Neural cell (in vitro differentiated cells): ENCODE measurements around the gene MPDZ. TPM values are rescaled to one million over a fixed set of nuclear protein-coding genes. Genes with fewer than 3 reads are reported as not detected.

Experiments used
- H2AFZ ChIP-seq: fragments of 200-600, 300-800 bp; sonication (generic), shearing (Covaris generic); 2 replicates; pipeline ENCODE4 v1.6.0; 2014; ENCODE audit warnings: low read depth, mild to moderate bottlenecking, antibody characterized with exemption, low read length, moderate library complexity
- H3F3A ChIP-seq: fragments of 200-600 bp; shearing (Covaris generic); 2 replicates; pipeline ENCODE4 v1.6.1; 2016; ENCODE audit warnings: mild to moderate bottlenecking, moderate library complexity, mixed read lengths, antibody characterized with exemption, low read length; ENCODE audit not compliant: insufficient read depth, poor library complexity, severe bottlenecking
- H3K27ac ChIP-seq: fragments of 200-600, 300-800 bp; sonication (generic), shearing (Covaris generic); 2 replicates; pipeline ENCODE4 v1.5.1; 2014; ENCODE audit warnings: mild to moderate bottlenecking, low read length, moderate library complexity
- H3K27me3 ChIP-seq: fragments of 300-800, 200-600 bp; sonication (generic), shearing (Covaris generic); 2 replicates; pipeline ENCODE4 v1.6.0; 2014; ENCODE audit warnings: mild to moderate bottlenecking, low read depth, low read length, moderate library complexity; ENCODE audit not compliant: insufficient read depth
- H3K36me3 ChIP-seq: fragments of 300-800, 200-600 bp; sonication (generic), shearing (Covaris generic); 2 replicates; pipeline ENCODE4 v1.5.1; 2014; ENCODE audit warnings: mild to moderate bottlenecking, antibody characterized with exemption, low read length, moderate library complexity; ENCODE audit not compliant: insufficient read depth
- H3K4me2 ChIP-seq: fragments of 300-800, 200-600 bp; sonication (generic), shearing (Covaris generic); 2 replicates; pipeline ENCODE4 v1.6.0; 2014; ENCODE audit warnings: mild to moderate bottlenecking, low read length
- H3K4me3 ChIP-seq: fragments of 300-800, 200-600 bp; sonication (generic), shearing (Covaris generic); 2 replicates; pipeline ENCODE4 v1.5.1; 2014; ENCODE audit warnings: mild to moderate bottlenecking, low read length, moderate library complexity
- H3K79me2 ChIP-seq: fragments of 200-600 bp; shearing (Covaris generic); replicated peaks from 2 replicates; pipeline ENCODE4 v1.6.0; 2014; ENCODE audit warnings: mild to moderate bottlenecking, low read length, moderate library complexity; ENCODE audit not compliant: insufficient read depth
- H3K9ac ChIP-seq: fragments of 300-800, 200-600 bp; sonication (generic), shearing (Covaris generic); 2 replicates; pipeline ENCODE4 v1.6.1; 2016; ENCODE audit warnings: mild to moderate bottlenecking, low read length, mixed read lengths
- H3K9me2 ChIP-seq: fragments of 200-600 bp; shearing (Covaris generic); 2 replicates; pipeline ENCODE4 v1.6.1; 2016; ENCODE audit warnings: mild to moderate bottlenecking, low read length, mixed read lengths; ENCODE audit not compliant: insufficient read depth
- H3K9me3 ChIP-seq: fragments of 200-600, 300-800 bp; sonication (generic), shearing (Covaris generic); 2 replicates; pipeline ENCODE4 v1.6.1; 2016; ENCODE audit warnings: mild to moderate bottlenecking, mixed run types, low read length, moderate library complexity, mixed read lengths
- H4K20me1 ChIP-seq: fragments of 200-600 bp; shearing (Covaris generic); 2 replicates; pipeline ENCODE4 v1.6.1; 2016; ENCODE audit warnings: mild to moderate bottlenecking, mixed run types; ENCODE audit not compliant: insufficient read depth
- CTCF ChIP-seq: fragments of 450-650 bp; IDR thresholded peaks from 2 replicates; pipeline ENCODE4 v1.5.1; 2014; ENCODE audit warnings: antibody characterized with exemption, mild to moderate bottlenecking, moderate library complexity; ENCODE audit not compliant: poor library complexity, severe bottlenecking
- EP300 ChIP-seq: fragments of 450-650 bp; conservative IDR thresholded peaks from 2 replicates; pipeline ENCODE4 v1.6.1; 2014; ENCODE audit warnings: antibody characterized with exemption, mild to moderate bottlenecking, moderate library complexity; ENCODE audit not compliant: poor library complexity, severe bottlenecking
- EZH2 ChIP-seq: fragments of 200-600, 300-800 bp; shearing (Covaris generic), sonication (generic); IDR thresholded peaks from 2 replicates; pipeline ENCODE4 v1.6.1; 2014; ENCODE audit warnings: antibody characterized with exemption, low read length, borderline replicate concordance, mild to moderate bottlenecking; ENCODE audit not compliant: insufficient read depth, poor library complexity, severe bottlenecking
- MXI1 ChIP-seq: fragments of 450-650 bp; conservative IDR thresholded peaks from 2 replicates; pipeline ENCODE4 v1.6.1; 2014; ENCODE audit warnings: antibody characterized with exemption, mild to moderate bottlenecking; ENCODE audit not compliant: poor library complexity, severe bottlenecking
- POLR2AphosphoS5 ChIP-seq: IDR thresholded peaks from 2 replicates; pipeline ENCODE4 v1.6.1; 2012
- RAD21 ChIP-seq: fragments of 450-650 bp; conservative IDR thresholded peaks from 2 replicates; pipeline ENCODE4 v1.6.1; 2014; ENCODE audit warnings: antibody characterized with exemption, mild to moderate bottlenecking, moderate library complexity
- REST ChIP-seq: IDR thresholded peaks from 2 replicates; pipeline ENCODE4 v1.6.1; 2012; ENCODE audit warnings: borderline replicate concordance
- SMC3 ChIP-seq: fragments of 450-650 bp; conservative IDR thresholded peaks from 2 replicates; pipeline ENCODE4 v1.6.1; 2014; ENCODE audit warnings: antibody characterized with exemption, mild to moderate bottlenecking, moderate library complexity; ENCODE audit not compliant: poor library complexity
- TAF1 ChIP-seq: IDR thresholded peaks from 2 replicates; pipeline ENCODE4 v1.6.1; 2012; ENCODE audit warnings: low read depth
- polyA plus RNA-seq: library from polyadenylated mRNA; depleted of rRNA; stranded (reverse); fragments of >200 nt; gene quantifications from 2 replicates; pipeline ENCODE4 v1.2.3, GENCODE V29; 2014

MPDZ gene
- polyA plus RNA-seq, 1 donor from 2014 or later, result 13.1 TPM

- no peak overlapping the region for H3K4me2 ChIP-seq
- no peaks in the 10 kb centered on the region for H3K9me2 ChIP-seq
- no peaks in the 10 kb centered on the region for H3K36me3 ChIP-seq
- no peaks in the 10 kb centered on the region for H4K20me1 ChIP-seq
- no peak overlapping the region for H3K4me3 ChIP-seq
- no peaks in the 10 kb centered on the region for H3K9me3 ChIP-seq
- H3F3A ChIP-seq, result no peaks in the 10 kb centered on the region
- no peak overlapping the region for H3K27ac ChIP-seq
- H3K27me3 ChIP-seq, result no peaks in the 10 kb centered on the region
- no peak for TF ChIP-seq EZH2
- TF ChIP-seq REST, result no peak
- TF ChIP-seq MXI1, result no peak
- TF ChIP-seq TAF1, result no peak
- no peak for TF ChIP-seq EP300
- no peak for TF ChIP-seq CTCF
- TF ChIP-seq RAD21, result no peak
- TF ChIP-seq SMC3, result no peak
- no peak for TF ChIP-seq POLR2AphosphoS5
- H2AFZ ChIP-seq, result no peak overlapping the region
- no peaks in the 10 kb centered on the region for H3K79me2 ChIP-seq
- no peak overlapping the region for H3K9ac ChIP-seq
These were observed 44.6 kb downstream of the MPDZ start for GRCh38 chr9:13234932-13235331.

- Histone ChIP-seq H3K9me3 (no peaks in the 10 kb centered on the region), H4K20me1 (no peaks in the 10 kb centered on the region), H2AFZ (no peak overlapping the region), H3K36me3 (no peaks in the 10 kb centered on the region), H3F3A (no peaks in the 10 kb centered on the region), H3K27ac (no peak overlapping the region), H3K27me3 (no peaks in the 10 kb centered on the region), H3K4me2 (no peak overlapping the region), H3K9ac (no peak overlapping the region), H3K4me3 (no peak overlapping the region), H3K9me2 (no peaks in the 10 kb centered on the region), H3K79me2 (no peaks in the 10 kb centered on the region)
- TF ChIP-seq CTCF (no peak), EP300 (no peak), RAD21 (no peak)
These were observed 51.1 kb downstream of the MPDZ start for GRCh38 chr9:13228431-13228830.
